A549 treated with Hydrocortisone at 1 μM for 4 hours (cell line): ENCODE results near the gene CYSTM1. TPM values are rescaled to one million over a fixed set of nuclear protein-coding genes. Genes with fewer than 3 reads are reported as not detected.

Source experiments
- total RNA-seq: library from RNA; stranded (reverse); fragments of 200-300 nt; extraction: Qiagen RNA extraction; gene quantifications from 5 replicates; pipeline ENCODE4 v1.2.3, GENCODE V29; 2022

CYSTM1 gene
- total RNA-seq = 158 to 213 TPM (median 174 TPM) in 5 replicates

DNA sequence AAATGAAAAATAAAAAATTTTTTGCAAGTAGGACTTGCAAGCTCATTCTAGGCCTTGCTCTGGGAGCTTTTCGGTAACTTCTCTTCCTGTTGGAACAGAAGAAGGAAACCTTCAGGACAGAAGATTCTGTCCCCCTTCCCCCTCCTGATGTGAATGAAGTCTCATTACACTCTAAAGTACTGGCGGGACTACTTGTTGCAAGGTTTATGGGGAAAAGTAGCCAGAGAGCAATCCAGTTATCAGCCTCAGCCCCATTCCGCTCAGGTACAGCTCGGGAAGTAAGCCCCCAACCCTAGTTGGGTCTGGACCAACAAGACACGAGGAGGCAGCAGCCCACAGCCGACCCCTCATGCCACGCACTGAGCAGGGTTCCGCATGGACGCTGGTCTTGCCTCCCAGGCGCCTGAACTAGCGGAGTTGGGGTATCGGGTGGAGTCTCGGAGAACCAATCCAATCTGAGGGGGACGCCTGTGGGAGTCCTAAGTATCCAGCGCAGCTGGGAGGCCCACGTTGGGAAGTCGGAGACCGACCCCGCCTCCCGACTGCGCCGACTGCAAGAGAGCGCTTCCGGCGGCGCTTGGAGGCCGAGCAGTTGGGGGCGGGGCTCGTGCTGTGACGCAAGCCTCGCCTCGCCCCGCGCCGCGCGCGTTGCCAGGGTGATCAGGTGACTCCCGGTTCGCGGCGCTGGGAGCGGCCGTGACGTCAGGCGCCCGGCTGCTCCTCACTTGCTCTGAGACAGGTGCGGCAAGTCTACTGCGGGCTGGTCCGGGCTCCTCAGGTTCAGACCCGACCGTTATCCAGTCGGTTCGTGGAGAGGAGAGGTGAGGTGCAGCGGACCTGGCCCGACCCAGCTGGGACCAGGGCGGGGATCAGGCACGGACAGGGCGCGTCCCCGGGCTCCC is at the start of gene CYSTM1:
CYSTM1 (plus strand) TSS at position 724 of the 902 bp plus-strand sequence. CDS start 19,278 bp downstream, outside the sequence.

DNA sequence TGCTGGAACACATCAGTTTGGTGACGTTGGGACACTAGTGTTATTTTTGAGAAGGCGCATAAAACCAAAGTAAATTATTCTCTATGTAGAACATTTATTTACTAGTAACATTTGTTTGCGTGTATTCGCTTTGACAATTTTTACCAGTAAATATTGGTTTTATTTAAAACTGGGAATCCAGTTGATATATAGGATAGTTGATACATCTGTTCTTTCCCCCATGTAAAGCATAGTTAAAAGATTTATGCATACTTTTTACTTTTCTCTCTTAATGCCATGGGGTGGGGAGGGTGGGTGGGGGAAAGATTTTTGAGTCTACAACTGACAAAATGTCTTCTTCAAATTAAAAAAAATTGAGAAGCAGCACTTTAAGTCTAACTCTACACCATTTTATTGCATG is 49.4 kb upstream of the CYSTM1 start, which contains the start of gene IGIP:
IGIP (plus strand) TSS at position 301 of the 400 bp plus-strand sequence. CDS start 2,540 bp downstream, outside the sequence.

Other genes starting within 250 kb of the CYSTM1 start
- gene NRG2, start 131.9 kb upstream of the CYSTM1 start, total RNA-seq = 1.4 to 2.2 TPM (median 1.8 TPM) in 5 replicates
- 4.6 to 6.2 TPM (median 4.8 TPM) in 5 replicates for gene PURA, start 61.1 kb upstream of the CYSTM1 start, total RNA-seq
- gene IGIP, start 49.3 kb upstream of the CYSTM1 start, total RNA-seq = 0.82 to 1.1 TPM (median 0.97 TPM) in 5 replicates
- gene PFDN1, start 127.9 kb downstream of the CYSTM1 start, total RNA-seq = 89.7 to 116 TPM (median 93.3 TPM) in 5 replicates
- gene HBEGF, start 171.4 kb downstream of the CYSTM1 start, total RNA-seq = 5.6 to 7.5 TPM (median 6.5 TPM) in 5 replicates
- 0.02 TPM in 1 of 5 replicates, not detected in the others for gene SLC4A9, start 185.0 kb downstream of the CYSTM1 start, total RNA-seq
- gene ANKHD1, start 226.6 kb downstream of the CYSTM1 start, total RNA-seq = 38.9 to 55.6 TPM (median 49.9 TPM) in 5 replicates